Astrocyte of the hippocampus (primary cell): ENCODE results near the gene CNDP1.

Experiments
- DNase-seq: peaks from one replicate; pipeline ENCODE4 v3.0.0; 2011; ENCODE audit warnings: low read depth, low spot score

Gene CNDP1

GRCh38 chr18:74579496-74580065 lies 45.3 kb downstream of the CNDP1 start:
- no peak for DNase-seq

- no peak for DNase-seq
Observed at GRCh38 chr18:74582642-74583041, 48.3 kb downstream of the CNDP1 start.

GRCh38 chr18:74587441-74587840 lies 53.1 kb downstream of the CNDP1 start:
- DNase-seq = no peak

- DNase-seq = no peak
Observed at GRCh38 chr18:74589021-74589420, 54.7 kb downstream of the CNDP1 start.

- no peak for DNase-seq
Observed at GRCh38 chr18:74589811-74590210, 55.5 kb downstream of the CNDP1 start.

GRCh38 chr18:74590671-74591070 lies 56.4 kb downstream of the CNDP1 start:
- no peak for DNase-seq

GRCh38 chr18:74595431-74595830 lies 61.1 kb downstream of the CNDP1 start:
- DNase-seq = no peak

GRCh38 chr18:74597034-74597661 lies 62.8 kb downstream of the CNDP1 start:
- DNase-seq = peak; percentile 83

GRCh38 chr18:74597662-74598349 lies 63.5 kb downstream of the CNDP1 start, which contains the start of gene ZNF407:
Gene ZNF407, plus strand, starts transcription at chr18:74597870. Its CDS starts 33,150 bp downstream, at chr18:74631020.
- peak; percentile 95 for DNase-seq

GRCh38 chr18:74598350-74599001 lies 64.2 kb downstream of the CNDP1 start:
- peak; percentile 65 for DNase-seq

- no peak for DNase-seq
Observed at GRCh38 chr18:74604361-74604760, 70.1 kb downstream of the CNDP1 start.

GRCh38 chr18:74604774-74605173 lies 70.5 kb downstream of the CNDP1 start:
- DNase-seq = peak; percentile 84

GRCh38 chr18:74608681-74609080 lies 74.4 kb downstream of the CNDP1 start:
- DNase-seq = no peak

- peak; percentile 47 for DNase-seq
Observed at GRCh38 chr18:74609535-74609934, 75.2 kb downstream of the CNDP1 start.

GRCh38 chr18:74610051-74610615 lies 75.8 kb downstream of the CNDP1 start:
- DNase-seq = no peak

GRCh38 chr18:74610860-74611259 lies 76.6 kb downstream of the CNDP1 start:
- no peak for DNase-seq

GRCh38 chr18:74611765-74612164 lies 77.5 kb downstream of the CNDP1 start:
- no peak for DNase-seq

GRCh38 chr18:74613381-74613780 lies 79.1 kb downstream of the CNDP1 start:
- no peak for DNase-seq

- DNase-seq = no peak
Observed at GRCh38 chr18:74616494-74616893, 82.2 kb downstream of the CNDP1 start.

GRCh38 chr18:74617486-74617885 lies 83.2 kb downstream of the CNDP1 start:
- DNase-seq = no peak

- no peak for DNase-seq
Observed at GRCh38 chr18:74622072-74622471, 87.8 kb downstream of the CNDP1 start.
